ENCODE results near the gene KRT3.
"Not testable (repeated sequence)": the region's sequence is repeated elsewhere in the genome, so short reads cannot be mapped to it uniquely, and the experiment has no call there.

The KRT3 gene

DNA sequence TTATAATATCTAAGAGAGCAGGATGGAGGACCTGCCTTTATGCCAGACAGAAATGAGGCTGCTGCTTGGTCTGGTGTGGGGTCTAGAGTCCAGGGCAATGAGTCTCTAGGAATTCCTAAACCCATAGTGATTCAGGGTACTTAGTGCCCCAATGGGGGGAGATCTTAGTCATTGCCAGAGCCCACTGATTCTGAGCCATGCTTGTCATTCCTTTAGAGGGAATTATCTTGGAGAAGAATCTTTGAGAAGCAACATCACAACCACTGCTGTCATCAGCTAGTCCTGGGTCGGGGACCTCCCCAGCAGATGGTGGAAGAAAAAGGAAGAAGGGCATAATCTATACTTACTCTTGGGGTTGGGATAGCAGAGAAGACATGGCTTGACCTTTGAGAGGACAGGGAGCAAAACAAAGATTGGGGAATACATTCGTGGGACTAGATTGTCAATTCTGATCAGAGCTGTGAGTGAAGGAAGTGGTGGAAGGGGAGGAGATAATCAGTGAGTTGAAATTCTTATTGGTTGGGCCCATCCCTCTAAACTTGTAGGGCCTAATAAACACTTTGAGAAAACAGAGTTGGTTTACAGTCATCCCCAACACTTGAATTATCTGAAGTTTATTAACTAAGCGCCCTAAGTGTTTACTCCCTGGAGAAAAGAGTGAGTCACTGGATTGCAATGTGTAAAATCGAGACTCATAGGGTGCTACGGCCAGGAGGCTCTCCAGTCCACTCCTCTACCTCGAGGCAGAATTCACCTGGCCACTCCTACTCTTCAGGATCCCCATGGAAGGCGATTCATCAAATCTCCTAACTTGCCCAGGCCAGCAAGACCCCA lies 3.0 kb upstream of the KRT3 start:
- TF ChIP-seq, protein P1, sequence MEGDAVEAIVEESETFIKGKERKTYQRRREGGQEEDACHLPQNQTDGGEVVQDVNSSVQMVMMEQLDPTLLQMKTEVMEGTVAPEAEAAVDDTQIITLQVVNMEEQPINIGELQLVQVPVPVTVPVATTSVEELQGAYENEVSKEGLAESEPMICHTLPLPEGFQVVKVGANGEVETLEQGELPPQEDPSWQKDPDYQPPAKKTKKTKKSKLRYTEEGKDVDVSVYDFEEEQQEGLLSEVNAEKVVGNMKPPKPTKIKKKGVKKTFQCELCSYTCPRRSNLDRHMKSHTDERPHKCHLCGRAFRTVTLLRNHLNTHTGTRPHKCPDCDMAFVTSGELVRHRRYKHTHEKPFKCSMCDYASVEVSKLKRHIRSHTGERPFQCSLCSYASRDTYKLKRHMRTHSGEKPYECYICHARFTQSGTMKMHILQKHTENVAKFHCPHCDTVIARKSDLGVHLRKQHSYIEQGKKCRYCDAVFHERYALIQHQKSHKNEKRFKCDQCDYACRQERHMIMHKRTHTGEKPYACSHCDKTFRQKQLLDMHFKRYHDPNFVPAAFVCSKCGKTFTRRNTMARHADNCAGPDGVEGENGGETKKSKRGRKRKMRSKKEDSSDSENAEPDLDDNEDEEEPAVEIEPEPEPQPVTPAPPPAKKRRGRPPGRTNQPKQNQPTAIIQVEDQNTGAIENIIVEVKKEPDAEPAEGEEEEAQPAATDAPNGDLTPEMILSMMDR (IDR thresholded peaks at IDR 0.05; ENCODE audit: control extremely low read depth, extremely low read depth, low read depth, missing control alignments), result no peak
- no peak for DNase-seq (ENCODE audit: extremely low spot score)
- CTCF ChIA-PET, result interaction anchor here (0.7 kb wide), 1 partner anchor 19 kb away, joined by 3 read pairs; no protein-coding TSS in a partner anchor
- POLR2A ChIA-PET, result no interaction called here

DNA sequence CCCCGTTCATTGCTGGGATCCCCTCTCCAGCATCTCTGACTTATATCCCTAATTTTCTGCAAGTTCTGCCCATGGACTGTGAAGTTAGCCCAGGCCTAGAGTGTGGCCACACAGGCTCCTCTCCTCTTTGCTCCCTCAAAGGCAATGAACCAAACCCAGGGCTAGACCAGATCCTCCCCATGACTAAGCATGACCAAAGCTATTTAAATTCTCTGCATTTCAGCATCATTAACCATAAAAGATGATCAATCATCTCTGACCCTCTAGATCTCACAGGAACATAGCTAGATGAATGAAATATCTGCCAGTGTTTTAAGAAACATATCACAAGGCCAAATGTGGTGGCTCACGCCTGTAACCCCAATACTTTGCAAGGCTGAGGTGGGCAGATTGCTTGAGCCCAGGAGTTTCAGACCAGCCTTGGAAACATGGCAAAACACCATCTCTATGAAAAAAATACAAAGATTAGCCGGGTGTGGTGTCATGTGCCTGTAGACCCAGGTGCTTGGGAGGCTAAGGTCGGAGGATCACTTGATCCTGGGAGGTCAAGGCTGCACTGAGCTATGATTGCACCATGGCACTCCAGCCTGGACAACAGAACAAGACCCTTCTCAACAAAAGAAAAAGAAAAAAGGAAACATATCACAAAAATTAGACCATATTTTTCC lies 2.2 kb upstream of the KRT3 start:
- DNase-seq (ENCODE audit: extremely low spot score), result no peak
- TF ChIP-seq, protein P1 (IDR thresholded peaks at IDR 0.05; ENCODE audit: control extremely low read depth, extremely low read depth, low read depth, missing control alignments), result no peak
- CTCF ChIA-PET, result interaction anchor here (0.7 kb wide), 1 partner anchor 18 kb away, joined by 3 read pairs; no protein-coding TSS in a partner anchor
- POLR2A ChIA-PET, result no interaction called here

DNA sequence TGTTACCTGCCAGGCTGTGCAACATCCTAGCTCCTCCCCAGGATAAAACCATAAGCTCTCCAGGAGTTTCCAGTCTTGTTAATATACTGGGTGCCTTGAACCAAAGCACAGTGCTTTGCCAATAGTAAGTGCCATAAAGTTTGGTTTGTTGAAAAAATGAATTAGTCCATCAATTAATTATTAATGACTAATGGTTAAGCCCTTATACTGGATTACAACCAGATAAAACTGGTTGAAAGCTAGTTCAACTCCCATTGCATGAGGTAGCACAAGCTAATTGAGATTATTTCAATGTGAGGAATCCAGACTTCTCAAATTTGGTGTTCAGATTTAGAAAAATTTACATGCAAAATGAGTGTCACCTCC lies 1.6 kb upstream of the KRT3 start:
- ChIA-PET POLR2A (no interaction called here), CTCF (no interaction called here)
- DNase-seq (ENCODE audit: extremely low spot score), result no peak
- TF ChIP-seq, protein P1 (IDR thresholded peaks at IDR 0.05; ENCODE audit: control extremely low read depth, extremely low read depth, low read depth, missing control alignments), result no peak

DNA sequence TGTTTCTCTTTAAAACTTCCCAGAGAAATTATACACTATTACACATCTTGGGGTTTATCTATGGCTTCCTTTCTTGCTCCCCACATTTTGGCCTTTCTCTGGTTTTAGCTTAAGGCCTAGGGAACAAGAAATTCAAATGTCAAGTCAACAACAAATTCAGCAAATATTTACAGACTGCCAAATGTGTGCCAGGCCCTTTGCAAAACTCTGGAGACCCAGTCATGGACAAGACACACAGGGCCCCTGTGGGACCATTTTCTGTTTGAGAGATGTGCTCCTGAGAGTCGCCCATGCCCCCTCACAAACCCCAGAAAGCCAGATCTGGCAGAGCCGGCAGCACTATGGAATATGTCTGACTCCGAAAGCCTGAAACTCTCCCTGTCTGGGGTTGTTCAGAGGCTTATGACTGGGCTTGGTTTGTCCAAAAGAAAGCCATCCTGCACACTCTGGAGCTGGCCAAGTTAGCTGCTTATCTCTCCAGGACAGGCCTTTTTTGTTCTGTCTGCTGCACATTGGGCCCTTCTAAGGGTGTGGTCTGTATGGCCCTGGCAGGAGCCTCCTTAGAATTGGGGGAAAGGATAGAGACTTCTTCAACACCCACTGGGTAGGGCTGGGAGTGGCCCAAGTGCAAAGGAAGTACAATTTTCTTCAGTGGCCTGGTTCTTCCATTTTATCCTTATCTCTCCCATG lies 1.1 kb upstream of the KRT3 start:
- ChIA-PET CTCF (interaction anchor here (1.5 kb wide), 1 partner anchor 11 kb away, joined by 4 read pairs; no protein-coding TSS in a partner anchor), POLR2A (no interaction called here)
- TF ChIP-seq, protein P1 (IDR thresholded peaks at IDR 0.05; ENCODE audit: control extremely low read depth, extremely low read depth, low read depth, missing control alignments), result no peak
- no peak for DNase-seq (ENCODE audit: extremely low spot score)

DNA sequence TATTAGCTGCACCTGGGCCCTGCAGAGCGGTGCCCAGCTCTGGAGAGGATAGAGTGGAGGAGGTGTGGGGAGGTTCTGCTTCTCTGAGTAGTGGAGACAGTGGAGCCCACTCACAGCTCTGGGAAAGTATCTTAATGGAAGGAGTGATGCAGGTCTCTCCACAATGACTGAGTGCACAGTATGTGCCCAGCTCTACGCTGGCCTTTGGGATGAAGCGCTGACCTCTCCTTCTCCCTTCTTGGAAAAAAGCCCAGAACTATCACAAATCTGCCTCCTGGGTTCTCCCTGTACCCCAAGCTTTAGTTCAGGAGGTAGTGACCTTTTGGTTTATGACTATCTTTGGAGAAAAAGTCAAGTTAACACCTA lies 495 bp upstream of the KRT3 start:
- no peak for DNase-seq (ENCODE audit: extremely low spot score)
- ChIA-PET CTCF (interaction anchor here (1.5 kb wide), 1 partner anchor 12 kb away, joined by 4 read pairs; no protein-coding TSS in a partner anchor), POLR2A (no interaction called here)
- TF ChIP-seq, protein P1 (IDR thresholded peaks at IDR 0.05; ENCODE audit: control extremely low read depth, extremely low read depth, low read depth, missing control alignments), result no peak

DNA sequence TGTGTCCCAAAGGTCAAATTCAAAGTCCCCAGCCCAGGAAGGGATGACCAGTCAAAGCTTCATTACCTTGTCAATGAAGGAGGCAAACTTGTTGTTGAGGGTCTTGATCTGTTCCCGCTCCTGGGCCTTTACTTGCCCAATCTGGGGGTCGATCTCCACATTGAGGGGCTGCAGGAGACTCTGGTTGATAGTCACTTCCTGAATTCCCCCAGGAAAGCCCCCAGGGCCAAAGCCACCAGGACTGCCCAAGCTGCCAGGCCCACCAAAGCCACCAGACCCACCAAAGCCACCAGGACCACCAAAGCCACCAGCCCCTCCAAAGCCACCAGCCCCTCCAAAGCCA lies 614 bp downstream of the KRT3 start:
- DNase-seq (ENCODE audit: extremely low spot score); POLR2A ChIA-PET; CTCF ChIA-PET: not testable (repeated sequence)
